Lower leg skin (tissue), 4 donors: ENCODE results near the gene MYL4. TPM values are rescaled to one million over a fixed set of nuclear protein-coding genes. Genes with fewer than 3 reads are reported as not detected.

Experiments
- DNase-seq, 2 donors: peaks; one replicate each; pipeline ENCODE4 v3.0.0-alpha.2; 2019; ENCODE audit warnings: low spot score in 2 of 2
- H3K4me3 ChIP-seq: fragments of 200-600 bp; sonication (generic); 2 replicates; pipeline ENCODE4 v1.5.1; 2017; ENCODE audit warnings: mild to moderate bottlenecking, low read depth; ENCODE audit not compliant: poor library complexity, severe bottlenecking
- CTCF ChIP-seq, 3 donors: fragments of 450-650 bp; IDR thresholded peaks; one replicate each; pipeline ENCODE4 v1.5.1; 2016; ENCODE audit warnings: antibody characterized with exemption in 3 of 3, mild to moderate bottlenecking in 3 of 3, moderate library complexity in 2 of 3
- POLR2A ChIP-seq, 2 donors: fragments of 450-650 bp; IDR thresholded peaks; one replicate each; pipeline ENCODE4 v1.6.1; 2016 to 2017; ENCODE audit warnings: antibody characterized with exemption in 2 of 2, mild to moderate bottlenecking in 1 of 2, moderate library complexity in 1 of 2
- WGBS, 2 donors: methylation state at CpG; one replicate each; pipeline ENCODE4 v1.1.5; 2018; 5-methylcytosine and 5-hydroxymethylcytosine counted together
- intact Hi-C: fragments of 100-400 bp; cut with DNase I; formaldehyde crosslinking; loops from one replicate; pipeline ENCODE4 v1.15.0; 2023; ENCODE audit warnings: low total_unique reads
- total RNA-seq, 4 donors: library from RNA; depleted of rRNA; stranded (reverse); fragments of >200 nt; gene quantifications; one replicate each; pipeline ENCODE4 v1.1.0, GENCODE V29; 2016

Gene MYL4
- total RNA-seq, 4 donors from 2014 or later: 0.49 TPM; not detected in 3

GRCh38 chr17:47224966-47225365 lies 15.8 kb downstream of the MYL4 start:
- DNase-seq: no peak
- TF ChIP-seq CTCF (IDR thresholded peaks at IDR 0.05): no peak
- no peak for TF ChIP-seq POLR2A (IDR thresholded peaks at IDR 0.05)
- WGBS, 2 donors: 22 to 45% methylated on average over 1 of the region's 1 CpG
- H3K4me3 ChIP-seq: no peak overlapping the region
- intact Hi-C loops: no loop called here

- intact Hi-C loops: no loop called here
Measured at GRCh38 chr17:47225436-47225858, 16.3 kb downstream of the MYL4 start.

GRCh38 chr17:47225911-47226688 lies 17.0 kb downstream of the MYL4 start:
- 85 to 89% methylated on average over 2 of the region's 2 CpGs for WGBS, 2 donors
- intact Hi-C loops: no loop called here
- TF ChIP-seq CTCF (IDR thresholded peaks at IDR 0.05): no peak
- no peak for TF ChIP-seq POLR2A (IDR thresholded peaks at IDR 0.05)

More at GRCh38 chr17:47225436-47225858, 16.3 kb downstream of the MYL4 start:
- TF ChIP-seq CTCF (IDR thresholded peaks at IDR 0.05) (no peak), POLR2A (IDR thresholded peaks at IDR 0.05) (no peak)
- H3K4me3 ChIP-seq: no peak overlapping the region
- 21 to 27% methylated on average over 3 of the region's 3 CpGs for WGBS, 2 donors
- DNase-seq: peak; percentile 85 to 88

GRCh38 chr17:47227862-47228261 lies 18.7 kb downstream of the MYL4 start:
- no peak overlapping the region for H3K4me3 ChIP-seq
- intact Hi-C loops: no loop called here
- TF ChIP-seq POLR2A (IDR thresholded peaks at IDR 0.05) (no peak), CTCF (IDR thresholded peaks at IDR 0.05) (no peak)
- 81 to 83% methylated on average over 2 of the region's 2 CpGs for WGBS, 2 donors
- peak in 1 of 2 donors; percentile 83 for DNase-seq

More at GRCh38 chr17:47225911-47226688, 17.0 kb downstream of the MYL4 start:
- no peak overlapping the region for H3K4me3 ChIP-seq
- peak in 1 of 2 donors; percentile 36 for DNase-seq

GRCh38 chr17:47229535-47230443 lies 20.6 kb downstream of the MYL4 start:
- TF ChIP-seq POLR2A (IDR thresholded peaks at IDR 0.05) (no peak), CTCF (IDR thresholded peaks at IDR 0.05) (peak in 1 of 3 donors; percentile 98)
- WGBS, 2 donors: 8 to 10% methylated on average over 22 of the region's 22 CpGs
- H3K4me3 ChIP-seq: no peak overlapping the region
- DNase-seq: peak; percentile 91 to 98
- intact Hi-C loops: loop anchor here (5.0 kb wide), 1 partner anchor 88 kb away; no protein-coding TSS in a partner anchor
